Naive thymus-derived CD4-positive, alpha-beta T cell (primary cell): ENCODE data around the gene ULK2. TPM values are rescaled to one million over a fixed set of nuclear protein-coding genes. Genes with fewer than 3 reads are reported as not detected.

Experiments
- ATAC-seq: fragments of 150-1000 bp; cut with Tn5 transposase; 2 replicates; pipeline ENCODE4 v1.10.0; 2021; ENCODE audit warnings: mild to moderate bottlenecking, moderate library complexity
- CTCF ChIA-PET: fragments of 350-600 bp; sonication (Branson Sonifier 250); formaldehyde crosslinking; loops from one replicate; lab custom pipeline; 2021; ENCODE audit warnings: antibody characterized with exemption; lab: Charles Lee
- POLR2A ChIA-PET: fragments of 350-600 bp; sonication (Branson Sonifier 250); formaldehyde crosslinking; loops from one replicate; lab custom pipeline; 2021; ENCODE audit warnings: antibody characterized with exemption, inconsistent platforms; lab: Charles Lee
- DNase-seq, 9 donors: peaks; one replicate each; pipeline versions ENCODE4 v3.0.0 to v3.0.0-alpha.2; 2020 to 2022; ENCODE audit warnings: mixed read lengths in 1 of 9
- H3K27ac ChIP-seq: one replicate; pipeline ENCODE4 v1.7.0; 2013; ENCODE audit warnings: mild to moderate bottlenecking, low read depth, low read length, moderate library complexity
- H3K27me3 ChIP-seq, 2 donors: one replicate each; pipeline ENCODE4 v1.7.0; 2013; ENCODE audit warnings: low read length in 2 of 2, mild to moderate bottlenecking in 2 of 2, moderate library complexity in 2 of 2; ENCODE audit not compliant: control insufficient read depth in 2 of 2, insufficient read depth in 2 of 2
- H3K36me3 ChIP-seq, 3 experiments: 1 replicate in 2 of 3; 2 replicates in 1 of 3; pipeline ENCODE4 v1.7.0; 2013; ENCODE audit warnings: low read length in 3 of 3, mild to moderate bottlenecking in 3 of 3, moderate library complexity in 1 of 3; ENCODE audit not compliant: insufficient read depth in 3 of 3, control insufficient read depth in 2 of 3
- H3K4me1 ChIP-seq, 2 donors: one replicate each; pipeline ENCODE4 v1.7.0; 2013; ENCODE audit warnings: low read length in 2 of 2, mild to moderate bottlenecking in 2 of 2, moderate library complexity in 1 of 2; ENCODE audit not compliant: control insufficient read depth in 2 of 2, insufficient read depth in 2 of 2
- H3K4me3 ChIP-seq: 2 replicates; pipeline ENCODE4 v1.7.0; 2013; ENCODE audit warnings: mild to moderate bottlenecking, low read length
- H3K9me3 ChIP-seq, 3 experiments: 1 replicate in 2 of 3; 2 replicates in 1 of 3; pipeline ENCODE4 v1.7.0; 2013; ENCODE audit warnings: low read length in 3 of 3; ENCODE audit not compliant: control insufficient read depth in 2 of 3
- H3K27ac Mint-ChIP-seq, 9 donors: one replicate each; pipeline ENCODE4 v1.8.0; 2020 to 2022; ENCODE audit warnings: mixed read lengths in 9 of 9, mild to moderate bottlenecking in 8 of 9, moderate library complexity in 5 of 9, inconsistent platforms in 2 of 9
- H3K27me3 Mint-ChIP-seq, 5 donors: one replicate each; pipeline ENCODE4 v1.8.0; 2021 to 2022; ENCODE audit warnings: mixed read lengths in 5 of 5, mild to moderate bottlenecking in 1 of 5
- H3K36me3 Mint-ChIP-seq, 5 donors: one replicate each; pipeline ENCODE4 v1.8.0; 2020 to 2022; ENCODE audit warnings: mixed read lengths in 5 of 5, mild to moderate bottlenecking in 3 of 5, inconsistent platforms in 1 of 5
- H3K4me1 Mint-ChIP-seq, 7 donors: one replicate each; pipeline ENCODE4 v1.8.0; 2020 to 2022; ENCODE audit warnings: mixed read lengths in 7 of 7, mild to moderate bottlenecking in 3 of 7, inconsistent platforms in 1 of 7
- H3K4me3 Mint-ChIP-seq, 10 donors: one replicate each; pipeline ENCODE4 v1.8.0; 2020 to 2022; ENCODE audit warnings: mild to moderate bottlenecking in 10 of 10, mixed read lengths in 10 of 10, moderate library complexity in 6 of 10, inconsistent platforms in 2 of 10
- H3K9me3 Mint-ChIP-seq, 11 donors: one replicate each; pipeline ENCODE4 v1.8.0; 2020 to 2022; ENCODE audit warnings: mixed read lengths in 11 of 11, mild to moderate bottlenecking in 4 of 11, inconsistent platforms in 1 of 11, moderate library complexity in 1 of 11
- intact Hi-C, 2 donors: fragments of 100-400 bp; cut with micrococcal nuclease; formaldehyde crosslinking; loops; one replicate each; pipeline ENCODE4 v1.15.1; 2023
- polyA plus RNA-seq, 2 donors: library from polyadenylated mRNA; unstranded; fragments of 300-500 nt; fragmentation: Illumina TruSeq; gene quantifications; one replicate each; pipeline ENCODE4 v1.2.3, GENCODE V29; 2021
- total RNA-seq, 6 experiments: library from RNA in 5 of 6; stranded (reverse) in 5 of 6; gene quantifications; 1 replicate in 5 of 6; 2 replicates in 1 of 6; pipeline ENCODE4 v1.2.3 and lab custom pipeline; 2021 to 2026

The ULK2 gene
- total and polyA plus RNA-seq, 7 experiments from 2014 or later = 7.3 to 21.2 (median 14.3) TPM

- peaks cover 0 to 27% (median 10%) of the 10 kb centered on the region in 5 donors for H3K36me3 Mint-ChIP-seq
- peak overlapping the region in 6 of 9 donors; percentile 4 to 88 (median 40) for H3K27ac Mint-ChIP-seq
- intact Hi-C loops = no loop called here
- Histone ChIP-seq H3K27me3 (no peaks in the 10 kb centered on the region), H3K4me3 (no peak overlapping the region), H3K27ac (no peak overlapping the region), H3K36me3 (peaks cover 0 to 7% (median 0%) of the 10 kb centered on the region in 3 experiments), H3K9me3 (no peaks in the 10 kb centered on the region), H3K4me1 (no peaks in the 10 kb centered on the region)
- no peak for DNase-seq
- no peaks in the 10 kb centered on the region for H3K9me3 Mint-ChIP-seq
- H3K27me3 Mint-ChIP-seq = no peaks in the 10 kb centered on the region
- CTCF ChIA-PET = interaction anchor here (0.8 to 1.3 kb wide), 2 partner anchors 11 to 22 kb away, joined by 3 to 4 read pairs; partner anchors contain the start of gene ULK2
- H3K4me3 Mint-ChIP-seq = no peak overlapping the region
- H3K4me1 Mint-ChIP-seq = peaks cover 0 to 8% (median 0%) of the 10 kb centered on the region in 7 donors
- no peak for ATAC-seq
- POLR2A ChIA-PET = interaction anchor here (0.6 to 1.0 kb wide), 3 partner anchors 21 to 58 kb away, joined by 3 to 5 read pairs (median 4); no protein-coding TSS in a partner anchor
Measured at GRCh38 chr17:19857640-19858039, 10.1 kb downstream of the ULK2 start.

- Mint-ChIP-seq H3K27me3 (no peaks in the 10 kb centered on the region), H3K4me3 (no peak overlapping the region), H3K9me3 (peaks cover 0 to 10% (median 5%) of the 10 kb centered on the region in 11 donors), H3K27ac (no peak overlapping the region), H3K36me3 (peaks cover 11 to 48% (median 37%) of the 10 kb centered on the region in 5 donors), H3K4me1 (peaks cover 0 to 8% (median under 1%) of the 10 kb centered on the region in 7 donors)
- H3K36me3 ChIP-seq = peaks cover 0 to 15% (median 0%) of the 10 kb centered on the region in 3 experiments
- no peaks in the 10 kb centered on the region for H3K9me3 ChIP-seq
- H3K27me3 ChIP-seq = no peaks in the 10 kb centered on the region
- H3K4me3 ChIP-seq = no peak overlapping the region
- DNase-seq (no peak), ATAC-seq (no peak)
- ChIA-PET POLR2A (no interaction called here), CTCF (no interaction called here)
- H3K4me1 ChIP-seq = no peaks in the 10 kb centered on the region
- intact Hi-C loops = no loop called here
- no peak overlapping the region for H3K27ac ChIP-seq
Measured at GRCh38 chr17:19833914-19834313, 33.8 kb downstream of the ULK2 start.

GRCh38 chr17:19830061-19830460, 37.7 kb downstream of the ULK2 start:
- H3K27me3 Mint-ChIP-seq = no peaks in the 10 kb centered on the region
- POLR2A ChIA-PET = no interaction called here
- no peak overlapping the region for H3K27ac ChIP-seq
- H3K4me1 Mint-ChIP-seq = peaks cover 0 to 9% (median 2%) of the 10 kb centered on the region in 7 donors
- H3K4me3 ChIP-seq = no peak overlapping the region
- H3K27me3 ChIP-seq = no peaks in the 10 kb centered on the region
- peaks cover 0 to 10% (median 5%) of the 10 kb centered on the region in 11 donors for H3K9me3 Mint-ChIP-seq
- DNase-seq (no peak), ATAC-seq (no peak)
- H3K9me3 ChIP-seq = no peaks in the 10 kb centered on the region
- peaks cover 0 to 16% (median 0%) of the 10 kb centered on the region in 3 experiments for H3K36me3 ChIP-seq
- CTCF ChIA-PET = no interaction called here
- intact Hi-C loops = no loop called here
- no peaks in the 10 kb centered on the region for H3K4me1 ChIP-seq
- H3K27ac Mint-ChIP-seq = peak overlapping the region in 1 of 9 donors; percentile 59
- H3K36me3 Mint-ChIP-seq = peaks cover 6 to 51% (median 33%) of the 10 kb centered on the region in 5 donors
- H3K4me3 Mint-ChIP-seq = no peak overlapping the region

GRCh38 chr17:19812407-19812806, 55.3 kb downstream of the ULK2 start:
- POLR2A ChIA-PET = interaction anchor here (0.6 to 1.2 kb wide), 3 partner anchors 40 to 160 kb away, joined by 3 read pairs; no protein-coding TSS in a partner anchor
- H3K27ac Mint-ChIP-seq = peak overlapping the region in 2 of 9 donors; percentile 18 to 50
- H3K4me1 ChIP-seq = no peaks in the 10 kb centered on the region
- intact Hi-C loops = loop anchor here in 1 of 2 donors (1.0 kb wide), 2 partner anchors 46 to 298 kb away; no protein-coding TSS in a partner anchor
- ATAC-seq (peak; percentile 38), DNase-seq (peak in 6 of 9 donors; percentile 2 to 41 (median 29))
- no peaks in the 10 kb centered on the region for H3K27me3 ChIP-seq
- CTCF ChIA-PET = interaction anchor here (0.7 to 2.5 kb wide), 9 partner anchors 23 to 340 kb away, joined by 3 to 11 read pairs (median 4); no protein-coding TSS in a partner anchor
- no peak overlapping the region for H3K4me3 ChIP-seq
- H3K4me1 Mint-ChIP-seq = peaks cover 0 to 9% (median 3%) of the 10 kb centered on the region in 7 donors
- no peaks in the 10 kb centered on the region for H3K9me3 ChIP-seq
- no peaks in the 10 kb centered on the region for H3K9me3 Mint-ChIP-seq
- no peak overlapping the region for H3K4me3 Mint-ChIP-seq
- H3K27ac ChIP-seq = no peak overlapping the region
- H3K36me3 ChIP-seq = peaks cover 0 to 23% (median 0%) of the 10 kb centered on the region in 3 experiments
- no peaks in the 10 kb centered on the region for H3K27me3 Mint-ChIP-seq
- peaks cover 11 to 47% (median 31%) of the 10 kb centered on the region in 5 donors for H3K36me3 Mint-ChIP-seq

- ATAC-seq (no peak), DNase-seq (no peak)
- H3K4me3 ChIP-seq = no peak overlapping the region
- H3K4me1 ChIP-seq = peaks cover 0 to 20% of the 10 kb centered on the region in 2 donors
- intact Hi-C loops = no loop called here
- CTCF ChIA-PET = no interaction called here
- H3K27me3 ChIP-seq = no peaks in the 10 kb centered on the region
- Mint-ChIP-seq H3K27ac (peak overlapping the region in 4 of 9 donors; percentile 6 to 54 (median 32)), H3K27me3 (no peaks in the 10 kb centered on the region), H3K36me3 (peaks cover 7 to 41% (median 33%) of the 10 kb centered on the region in 5 donors), H3K9me3 (no peaks in the 10 kb centered on the region), H3K4me3 (peak overlapping the region in 1 of 10 donors; percentile 49), H3K4me1 (peaks cover 15 to 39% (median 33%) of the 10 kb centered on the region in 7 donors)
- H3K27ac ChIP-seq = no peak overlapping the region
- POLR2A ChIA-PET = interaction anchor here (1.6 kb wide), 1 partner anchor 157 kb away, joined by 7 read pairs; the partner anchor contains the start of gene ALDH3A2
- H3K9me3 ChIP-seq = no peaks in the 10 kb centered on the region
- H3K36me3 ChIP-seq = peaks cover 0 to 21% (median 0%) of the 10 kb centered on the region in 3 experiments
Measured at GRCh38 chr17:19805006-19805405, 62.7 kb downstream of the ULK2 start.

- Histone ChIP-seq H3K27ac (peak overlapping the region; percentile 42), H3K36me3 (peaks cover 0 to 40% (median 9%) of the 10 kb centered on the region in 3 experiments), H3K4me1 (peaks cover 0 to 14% of the 10 kb centered on the region in 2 donors), H3K27me3 (no peaks in the 10 kb centered on the region), H3K9me3 (peaks cover 0 to 15% (median 7%) of the 10 kb centered on the region in 3 experiments), H3K4me3 (no peak overlapping the region)
- CTCF ChIA-PET = interaction anchor here (0.6 to 1.8 kb wide), 4 partner anchors 20 to 38 kb away, joined by 4 to 6 read pairs (median 5); no protein-coding TSS in a partner anchor
- POLR2A ChIA-PET = interaction anchor here (1.8 to 1.9 kb wide), 2 partner anchors 10 to 28 kb away, joined by 7 read pairs; no protein-coding TSS in a partner anchor
- intact Hi-C loops = loop anchor here in 1 of 2 donors (2.0 kb wide), 1 partner anchor 34 kb away; no protein-coding TSS in a partner anchor
- H3K27me3 Mint-ChIP-seq = no peaks in the 10 kb centered on the region
- H3K4me1 Mint-ChIP-seq = peaks cover 10 to 29% (median 19%) of the 10 kb centered on the region in 7 donors
- DNase-seq = peak in 6 of 9 donors; percentile 12 to 41 (median 22)
- H3K4me3 Mint-ChIP-seq = no peak overlapping the region
- peaks cover 0 to 19% (median 8%) of the 10 kb centered on the region in 11 donors for H3K9me3 Mint-ChIP-seq
- H3K27ac Mint-ChIP-seq = peak overlapping the region in 8 of 9 donors; percentile 7 to 92 (median 76)
- peaks cover 9 to 54% (median 45%) of the 10 kb centered on the region in 5 donors for H3K36me3 Mint-ChIP-seq
- no peak for ATAC-seq
Measured at GRCh38 chr17:19800571-19800970, 67.2 kb downstream of the ULK2 start.
